Measurements from ENCODE around the gene MYO5A.
"Not testable (repeated sequence)": the region's sequence is repeated elsewhere in the genome, so short reads cannot be mapped to it uniquely, and the experiment has no call there.

Gene MYO5A

GRCh38 chr15:52512869-52513268 is 15.8 kb downstream of the MYO5A start:
- H2AK5ac ChIP-seq (ENCODE audit: low read length, severe bottlenecking); H3K4ac ChIP-seq (ENCODE audit: low read depth in 1 of 2, low read length in 2 of 2); H3K4me2 ChIP-seq (ENCODE audit: low read length, poor library complexity, severe bottlenecking); H2BK120ac ChIP-seq (ENCODE audit: low read depth, low read length); H3K23ac ChIP-seq (ENCODE audit: low read length in 2 of 2); H3K9ac ChIP-seq (ENCODE audit: low read length); H2BK12ac ChIP-seq (ENCODE audit: low read length in 2 of 2); H3K27ac ChIP-seq (ENCODE audit: low read length, poor library complexity, severe bottlenecking); H3K9me3 ChIP-seq (ENCODE audit: control insufficient read depth, low read length); H3K4me3 ChIP-seq (ENCODE audit: insufficient read depth in 1 of 2, low read depth in 1 of 2, low read length in 2 of 2); H2BK5ac ChIP-seq (ENCODE audit: low read depth, low read length, poor library complexity, severe bottlenecking); H3K14ac ChIP-seq (ENCODE audit: low read length in 2 of 2); H4K8ac ChIP-seq (ENCODE audit: low read length); H3K36me3 ChIP-seq (ENCODE audit: control insufficient read depth in 1 of 2, insufficient read depth in 2 of 2, low read depth in 1 of 2, low read length in 2 of 2); H2AFZ ChIP-seq (ENCODE audit: low read depth, low read length); H3K4me1 ChIP-seq (ENCODE audit: control insufficient read depth, insufficient read depth, low read depth, low read length); H3K18ac ChIP-seq (ENCODE audit: low read depth in 1 of 2, low read length in 2 of 2); H3K27me3 ChIP-seq (ENCODE audit: control insufficient read depth in 1 of 2, insufficient read depth in 1 of 2, low read length in 2 of 2); H4K91ac ChIP-seq (ENCODE audit: low read length); H2BK15ac ChIP-seq (ENCODE audit: low read depth, poor library complexity, severe bottlenecking): not testable (repeated sequence)
- H3K79me1 ChIP-seq (replicated peaks; ENCODE audit: low read length, poor library complexity, severe bottlenecking) = peaks cover 22% of the 10 kb centered on the region
- WGBS = 93% methylated on average over 8 of the region's 8 CpGs
- DNase-seq = peak; percentile 60

- no peak overlapping the region for H3K4me3 ChIP-seq (ENCODE audit: insufficient read depth in 1 of 2, low read depth in 1 of 2, low read length in 2 of 2)
- H3K36me3 ChIP-seq (ENCODE audit: control insufficient read depth in 1 of 2, insufficient read depth in 2 of 2, low read depth in 1 of 2, low read length in 2 of 2) = no peaks in the 10 kb centered on the region
- H2BK5ac ChIP-seq (ENCODE audit: low read depth, low read length, poor library complexity, severe bottlenecking) = no peak overlapping the region
- H2BK15ac ChIP-seq (ENCODE audit: low read depth, poor library complexity, severe bottlenecking) = no peak overlapping the region
- no peaks in the 10 kb centered on the region for H3K9me3 ChIP-seq (ENCODE audit: control insufficient read depth, low read length)
- WGBS = 87% methylated on average over 2 of the region's 2 CpGs
- peaks cover 24% of the 10 kb centered on the region for H3K79me1 ChIP-seq (replicated peaks; ENCODE audit: low read length, poor library complexity, severe bottlenecking)
- no peak overlapping the region for H3K18ac ChIP-seq (ENCODE audit: low read depth in 1 of 2, low read length in 2 of 2)
- H2BK12ac ChIP-seq (ENCODE audit: low read length in 2 of 2) = no peak overlapping the region
- H2AK5ac ChIP-seq (ENCODE audit: low read length, severe bottlenecking) = no peak overlapping the region
- H2AFZ ChIP-seq (ENCODE audit: low read depth, low read length) = no peak overlapping the region
- H3K9ac ChIP-seq (ENCODE audit: low read length) = no peak overlapping the region
- H3K14ac ChIP-seq (ENCODE audit: low read length in 2 of 2) = no peak overlapping the region
- H4K91ac ChIP-seq (ENCODE audit: low read length) = no peak overlapping the region
- no peak overlapping the region for H3K4me2 ChIP-seq (ENCODE audit: low read length, poor library complexity, severe bottlenecking)
- H3K4ac ChIP-seq (ENCODE audit: low read depth in 1 of 2, low read length in 2 of 2) = no peak overlapping the region
- no peak overlapping the region for H3K27ac ChIP-seq (ENCODE audit: low read length, poor library complexity, severe bottlenecking)
- no peaks in the 10 kb centered on the region for H3K4me1 ChIP-seq (ENCODE audit: control insufficient read depth, insufficient read depth, low read depth, low read length)
- no peak overlapping the region for H4K8ac ChIP-seq (ENCODE audit: low read length)
- DNase-seq = no peak
- no peak overlapping the region for H3K23ac ChIP-seq (ENCODE audit: low read length in 2 of 2)
- H3K27me3 ChIP-seq (ENCODE audit: control insufficient read depth in 1 of 2, insufficient read depth in 1 of 2, low read length in 2 of 2) = no peaks in the 10 kb centered on the region
- no peak overlapping the region for H2BK120ac ChIP-seq (ENCODE audit: low read depth, low read length)
Measured at GRCh38 chr15:52511084-52511483, 17.6 kb downstream of the MYO5A start.

GRCh38 chr15:52509500-52510245 is 19.0 kb downstream of the MYO5A start:
- no peak overlapping the region for H2AK5ac ChIP-seq (ENCODE audit: low read length, severe bottlenecking)

GRCh38 chr15:52506549-52506948 is 22.1 kb downstream of the MYO5A start:
- no peak overlapping the region for H4K91ac ChIP-seq (ENCODE audit: low read length)
- H2BK15ac ChIP-seq (ENCODE audit: low read depth, poor library complexity, severe bottlenecking) = no peak overlapping the region
- no peak overlapping the region for H4K8ac ChIP-seq (ENCODE audit: low read length)
- no peak overlapping the region for H3K9ac ChIP-seq (ENCODE audit: low read length)
- no peak overlapping the region for H3K4ac ChIP-seq (ENCODE audit: low read depth in 1 of 2, low read length in 2 of 2)
- H3K36me3 ChIP-seq (ENCODE audit: control insufficient read depth in 1 of 2, insufficient read depth in 2 of 2, low read depth in 1 of 2, low read length in 2 of 2) = no peaks in the 10 kb centered on the region
- H2BK120ac ChIP-seq (ENCODE audit: low read depth, low read length) = no peak overlapping the region
- H3K18ac ChIP-seq (ENCODE audit: low read depth in 1 of 2, low read length in 2 of 2) = no peak overlapping the region
- no peak overlapping the region for H3K14ac ChIP-seq (ENCODE audit: low read length in 2 of 2)
- DNase-seq = no peak
- no peak overlapping the region for H2AK5ac ChIP-seq (ENCODE audit: low read length, severe bottlenecking)
- no peak overlapping the region for H2BK12ac ChIP-seq (ENCODE audit: low read length in 2 of 2)
- H3K4me3 ChIP-seq (ENCODE audit: insufficient read depth in 1 of 2, low read depth in 1 of 2, low read length in 2 of 2) = no peak overlapping the region
- 78% methylated on average over 6 of the region's 6 CpGs for WGBS
- H3K9me3 ChIP-seq (ENCODE audit: control insufficient read depth, low read length) = no peaks in the 10 kb centered on the region
- no peak overlapping the region for H2BK5ac ChIP-seq (ENCODE audit: low read depth, low read length, poor library complexity, severe bottlenecking)
- no peak overlapping the region for H3K27ac ChIP-seq (ENCODE audit: low read length, poor library complexity, severe bottlenecking)
- no peaks in the 10 kb centered on the region for H3K27me3 ChIP-seq (ENCODE audit: control insufficient read depth in 1 of 2, insufficient read depth in 1 of 2, low read length in 2 of 2)
- no peaks in the 10 kb centered on the region for H3K4me1 ChIP-seq (ENCODE audit: control insufficient read depth, insufficient read depth, low read depth, low read length)
- H2AFZ ChIP-seq (ENCODE audit: low read depth, low read length) = no peak overlapping the region
- peaks cover 20% of the 10 kb centered on the region for H3K79me1 ChIP-seq (replicated peaks; ENCODE audit: low read length, poor library complexity, severe bottlenecking)
- no peak overlapping the region for H3K23ac ChIP-seq (ENCODE audit: low read length in 2 of 2)
- no peak overlapping the region for H3K4me2 ChIP-seq (ENCODE audit: low read length, poor library complexity, severe bottlenecking)

More at GRCh38 chr15:52509500-52510245, 19.0 kb downstream of the MYO5A start:
- Histone ChIP-seq H3K23ac (ENCODE audit: low read length in 2 of 2) (no peak overlapping the region), H3K18ac (ENCODE audit: low read depth in 1 of 2, low read length in 2 of 2) (no peak overlapping the region), H3K27ac (ENCODE audit: low read length, poor library complexity, severe bottlenecking) (no peak overlapping the region), H3K4me1 (ENCODE audit: control insufficient read depth, insufficient read depth, low read depth, low read length) (no peaks in the 10 kb centered on the region), H3K27me3 (ENCODE audit: control insufficient read depth in 1 of 2, insufficient read depth in 1 of 2, low read length in 2 of 2) (no peaks in the 10 kb centered on the region), H3K14ac (ENCODE audit: low read length in 2 of 2) (no peak overlapping the region), H3K4ac (ENCODE audit: low read depth in 1 of 2, low read length in 2 of 2) (no peak overlapping the region), H3K9me3 (ENCODE audit: control insufficient read depth, low read length) (no peaks in the 10 kb centered on the region), H3K4me3 (ENCODE audit: insufficient read depth in 1 of 2, low read depth in 1 of 2, low read length in 2 of 2) (no peak overlapping the region), H2BK15ac (ENCODE audit: low read depth, poor library complexity, severe bottlenecking) (no peak overlapping the region), H4K8ac (ENCODE audit: low read length) (no peak overlapping the region), H3K79me1 (replicated peaks; ENCODE audit: low read length, poor library complexity, severe bottlenecking) (peaks cover 24% of the 10 kb centered on the region), H2BK12ac (ENCODE audit: low read length in 2 of 2) (no peak overlapping the region), H2BK5ac (ENCODE audit: low read depth, low read length, poor library complexity, severe bottlenecking) (no peak overlapping the region), H3K36me3 (ENCODE audit: control insufficient read depth in 1 of 2, insufficient read depth in 2 of 2, low read depth in 1 of 2, low read length in 2 of 2) (no peaks in the 10 kb centered on the region), H4K91ac (ENCODE audit: low read length) (no peak overlapping the region), H2BK120ac (ENCODE audit: low read depth, low read length) (no peak overlapping the region), H2AFZ (ENCODE audit: low read depth, low read length) (no peak overlapping the region), H3K4me2 (ENCODE audit: low read length, poor library complexity, severe bottlenecking) (no peak overlapping the region), H3K9ac (ENCODE audit: low read length) (no peak overlapping the region)
- 84% methylated on average over 3 of the region's 3 CpGs for WGBS
- no peak for DNase-seq

Data from mesenchymal stem cell (in vitro differentiated cells and primary cell).